DOHH2 (cell line): ENCODE measurements around the gene EIF1AD.

Experiments
- CTCF ChIP-seq: fragments of 200-600 bp; sonication (generic); IDR thresholded peaks from one replicate; pipeline ENCODE4 v1.5.1; 2014; ENCODE audit warnings: antibody characterized with exemption, mild to moderate bottlenecking, low read depth, low read length; ENCODE audit not compliant: poor library complexity, severe bottlenecking
- EZH2phosphoT487 ChIP-seq: fragments of 200-600 bp; sonication (generic); IDR thresholded peaks from 2 replicates; pipeline ENCODE4 v1.6.1; 2017; ENCODE audit warnings: borderline replicate concordance, mild to moderate bottlenecking, antibody characterized with exemption, low read length, moderate library complexity, mixed read lengths

- no peak for TF ChIP-seq CTCF
- no peak for TF ChIP-seq EZH2phosphoT487
Measured at GRCh38 chr11:65977621-65978390, 24.2 kb downstream of the EIF1AD start.
